Panc1 (cell line): ENCODE measurements around the gene TEKT4.
A peak's percentile ranks its signal among the peaks of the same experiment; 100 is the strongest.

Experiments
- CTCF ChIP-seq: fragments of 450-650 bp; IDR thresholded peaks from 2 replicates; pipeline ENCODE4 v1.5.1; 2017; ENCODE audit warnings: mild to moderate bottlenecking
- POLR2AphosphoS5 ChIP-seq: IDR thresholded peaks from 2 replicates; pipeline ENCODE4 v1.6.1; 2012; ENCODE audit warnings: mild to moderate bottlenecking, low read depth, low read length, moderate library complexity
- REST ChIP-seq, 2 experiments: IDR thresholded peaks; 2 replicates each; pipeline ENCODE4 v1.6.1; 2011 to 2012; ENCODE audit warnings: low read depth in 2 of 2, control low read depth in 1 of 2, low read length in 1 of 2, mild to moderate bottlenecking in 1 of 2, moderate library complexity in 1 of 2; ENCODE audit not compliant: insufficient read depth in 1 of 2
- SIN3A ChIP-seq: IDR thresholded peaks from 2 replicates; pipeline ENCODE4 v1.6.1; 2012; ENCODE audit warnings: low read depth, mild to moderate bottlenecking, low read length, moderate library complexity, borderline replicate concordance; ENCODE audit not compliant: insufficient read depth
- TCF7L2 ChIP-seq: IDR thresholded peaks from 2 replicates; pipeline ENCODE4 v1.6.1; 2011; ENCODE audit warnings: mild to moderate bottlenecking, low read depth, low read length, inconsistent platforms

- TF ChIP-seq CTCF = peak; percentile 87
- TF ChIP-seq TCF7L2 = no peak
- TF ChIP-seq POLR2AphosphoS5 = no peak
- TF ChIP-seq SIN3A = no peak
- no peak for TF ChIP-seq REST (IDR thresholded peaks at IDR 0.05; ENCODE audit: insufficient read depth in 1 of 2, low read depth in 2 of 2, low read length in 1 of 2)
Measured at GRCh38 chr2:94870440-94871225, 597 bp upstream of the TEKT4 start.
